Dedifferentiated amniotic fluid mesenchymal stem cell (primary cell): ENCODE results near the gene CNN2.

Experiments used
- DNase-seq: peaks from one replicate; pipeline ENCODE4 v3.0.0-alpha.2; 2016; ENCODE audit errors: extremely low spot score

Gene CNN2

GRCh38 chr19:1065606-1066109, 39.2 kb downstream of the CNN2 start:
- no peak for DNase-seq

- no peak for DNase-seq
Measured at GRCh38 chr19:1066251-1066747, 39.9 kb downstream of the CNN2 start.

DNA sequence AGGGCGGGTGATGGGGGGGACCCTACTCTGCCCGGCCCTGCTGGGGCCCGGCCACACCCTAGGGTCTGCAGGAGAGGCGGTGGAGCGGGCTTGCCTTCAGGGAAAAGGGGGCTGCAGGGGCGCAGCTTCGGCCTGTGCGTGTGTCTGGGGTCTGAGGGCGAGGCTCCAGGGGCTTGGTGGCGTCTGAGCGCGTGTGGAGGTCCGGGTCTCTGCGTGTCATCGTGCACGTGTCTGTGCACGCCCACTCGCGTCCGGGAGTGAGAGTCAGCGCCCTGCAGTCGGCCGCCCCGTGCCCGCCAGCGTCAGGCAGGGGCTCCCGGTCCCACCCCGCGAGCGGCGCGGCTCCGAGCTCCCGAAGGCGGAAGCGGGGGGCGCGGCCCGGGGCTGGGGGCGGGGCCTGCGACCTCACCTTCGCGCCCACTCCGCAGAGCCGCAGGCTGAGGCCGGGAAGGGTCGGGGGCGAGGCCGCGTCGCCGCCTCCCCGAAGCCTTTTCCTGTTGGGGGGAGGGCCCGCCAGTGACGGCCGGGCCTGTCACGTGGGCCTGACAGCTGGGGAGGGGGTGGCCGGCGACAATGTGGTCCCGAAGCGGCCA, 40.4 kb downstream of the CNN2 start, which contains the start of gene ARHGAP45:
Gene ARHGAP45, plus strand, starts transcription at position 420 of the 593 bp plus-strand sequence. CDS start 239 bp downstream, outside the sequence.
- no peak for DNase-seq

GRCh38 chr19:1067341-1067957, 41.0 kb downstream of the CNN2 start:
- no peak for DNase-seq

DNA sequence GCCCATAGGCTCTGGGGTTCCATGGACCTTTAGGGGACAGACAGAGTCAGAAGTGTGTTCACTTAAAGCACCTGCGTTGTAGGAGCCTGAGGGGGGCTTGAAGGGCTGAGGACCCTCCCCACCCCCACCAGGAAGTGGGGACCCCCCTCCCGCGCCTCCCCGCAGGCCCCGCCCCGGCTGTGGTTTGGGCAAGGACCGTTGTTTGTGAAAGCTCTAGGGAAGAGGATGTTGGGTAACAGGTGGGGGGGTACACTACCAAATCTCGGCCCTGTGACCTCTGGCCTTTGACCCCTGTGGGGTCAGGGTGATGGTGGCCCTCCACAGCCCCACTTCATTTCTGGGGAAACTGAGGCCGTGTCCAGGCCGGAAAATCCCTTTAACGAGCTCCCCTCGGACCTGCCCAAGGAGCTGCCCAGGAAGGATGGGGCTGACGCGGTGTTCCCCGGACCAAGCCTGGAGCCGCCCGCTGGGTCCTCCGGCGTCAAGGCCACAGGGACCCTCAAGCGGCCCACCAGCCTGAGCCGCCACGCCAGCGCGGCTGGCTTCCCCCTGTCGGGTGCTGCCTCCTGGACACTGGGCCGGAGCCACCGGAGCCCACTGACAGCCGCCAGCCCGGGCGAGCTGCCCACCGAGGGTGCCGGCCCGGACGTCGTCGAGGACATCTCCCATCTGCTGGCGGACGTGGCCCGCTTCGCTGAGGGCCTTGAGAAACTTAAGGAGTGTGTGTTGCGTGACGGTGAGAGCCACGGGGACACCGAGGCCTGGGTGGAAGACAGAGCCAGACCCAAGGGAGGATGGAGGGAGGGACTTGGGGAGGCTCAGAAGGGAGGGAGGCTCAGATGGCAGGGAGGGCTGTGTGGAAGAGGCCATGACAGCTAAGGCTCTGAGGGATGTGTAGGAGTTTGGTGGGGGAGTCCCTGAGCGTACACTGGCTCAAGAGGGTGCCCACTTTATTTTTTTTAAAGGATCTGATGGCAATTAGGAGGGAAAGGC, 41.9 kb downstream of the CNN2 start:
- no peak for DNase-seq

- DNase-seq = no peak
Measured at GRCh38 chr19:1069009-1069779, 42.8 kb downstream of the CNN2 start.

GRCh38 chr19:1070576-1070930, 44.1 kb downstream of the CNN2 start:
- DNase-seq = no peak

DNA sequence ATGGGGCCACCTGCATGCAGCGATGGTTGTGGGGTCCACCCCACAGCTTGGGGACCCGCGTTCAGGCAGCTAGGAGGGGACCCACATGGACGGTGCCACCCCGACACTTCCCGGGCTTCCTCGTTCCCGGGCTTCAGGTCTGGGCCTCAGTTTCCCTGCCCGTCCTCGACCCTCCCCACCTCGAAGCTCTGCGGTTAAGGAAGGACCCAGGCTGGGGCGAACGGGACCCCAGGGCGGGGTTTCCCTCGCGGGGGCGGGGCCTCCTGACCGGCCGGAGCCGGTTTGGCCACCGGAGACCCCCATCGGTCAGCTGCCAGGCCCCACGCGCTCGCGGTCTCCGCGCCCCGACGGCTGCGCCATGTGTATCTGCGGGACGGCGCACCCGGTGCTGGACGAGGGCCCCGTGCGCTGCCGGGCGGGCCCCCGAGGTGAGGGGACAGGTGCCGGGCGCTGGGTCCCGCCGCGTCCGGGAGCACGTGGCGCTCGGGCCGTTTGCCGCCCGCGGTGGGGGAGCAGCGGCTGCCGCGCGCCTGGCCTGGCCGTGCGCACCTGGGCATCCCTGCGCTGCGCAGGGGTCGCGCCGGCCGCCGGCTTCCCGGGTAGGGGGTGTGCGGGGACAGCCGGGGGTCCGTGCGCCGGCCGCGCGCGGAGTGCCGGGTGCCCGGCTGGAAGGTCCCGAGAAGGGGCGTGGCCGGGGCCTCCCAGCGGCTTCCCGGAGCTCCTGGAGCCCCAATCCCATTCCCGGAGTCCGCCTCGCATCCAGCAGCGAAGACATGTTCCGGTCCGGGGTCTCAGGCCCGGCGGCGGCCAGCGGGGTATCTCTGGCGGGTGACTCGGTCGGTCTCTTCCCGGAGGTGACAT, 44.8 kb downstream of the CNN2 start:
- no peak for DNase-seq

DNA sequence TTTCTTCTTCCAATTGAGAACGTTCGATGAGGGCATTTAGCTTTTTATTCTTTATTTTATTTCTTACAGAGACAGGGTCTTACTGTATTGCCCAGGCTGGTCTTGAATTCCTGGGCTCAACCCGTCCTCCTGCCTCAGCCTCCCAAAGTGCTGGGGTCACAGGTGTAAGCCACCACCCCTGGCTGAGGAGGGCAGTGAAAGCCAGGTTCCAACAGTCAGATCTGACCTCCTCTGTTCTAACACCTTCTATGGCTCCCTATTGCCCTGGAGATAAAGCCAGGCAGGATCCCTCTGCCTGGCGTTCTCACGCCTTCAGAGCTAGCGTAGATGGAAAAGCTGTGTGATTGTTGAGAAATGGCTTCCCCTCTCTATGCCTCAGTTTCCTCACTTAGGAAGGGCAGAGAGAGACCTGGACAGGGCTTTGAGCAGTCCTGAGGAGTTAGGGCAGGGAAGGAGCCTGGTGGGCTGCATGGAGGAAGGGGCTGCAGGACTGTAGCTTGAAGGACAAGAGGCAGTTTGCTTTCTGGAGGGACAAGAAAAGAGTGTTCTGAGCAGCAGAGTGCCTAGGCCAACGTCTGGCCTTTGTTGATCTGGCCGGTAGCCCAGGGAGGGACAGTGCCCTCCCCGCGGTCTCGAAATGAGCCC, 46.1 kb downstream of the CNN2 start:
- no peak for DNase-seq

DNA sequence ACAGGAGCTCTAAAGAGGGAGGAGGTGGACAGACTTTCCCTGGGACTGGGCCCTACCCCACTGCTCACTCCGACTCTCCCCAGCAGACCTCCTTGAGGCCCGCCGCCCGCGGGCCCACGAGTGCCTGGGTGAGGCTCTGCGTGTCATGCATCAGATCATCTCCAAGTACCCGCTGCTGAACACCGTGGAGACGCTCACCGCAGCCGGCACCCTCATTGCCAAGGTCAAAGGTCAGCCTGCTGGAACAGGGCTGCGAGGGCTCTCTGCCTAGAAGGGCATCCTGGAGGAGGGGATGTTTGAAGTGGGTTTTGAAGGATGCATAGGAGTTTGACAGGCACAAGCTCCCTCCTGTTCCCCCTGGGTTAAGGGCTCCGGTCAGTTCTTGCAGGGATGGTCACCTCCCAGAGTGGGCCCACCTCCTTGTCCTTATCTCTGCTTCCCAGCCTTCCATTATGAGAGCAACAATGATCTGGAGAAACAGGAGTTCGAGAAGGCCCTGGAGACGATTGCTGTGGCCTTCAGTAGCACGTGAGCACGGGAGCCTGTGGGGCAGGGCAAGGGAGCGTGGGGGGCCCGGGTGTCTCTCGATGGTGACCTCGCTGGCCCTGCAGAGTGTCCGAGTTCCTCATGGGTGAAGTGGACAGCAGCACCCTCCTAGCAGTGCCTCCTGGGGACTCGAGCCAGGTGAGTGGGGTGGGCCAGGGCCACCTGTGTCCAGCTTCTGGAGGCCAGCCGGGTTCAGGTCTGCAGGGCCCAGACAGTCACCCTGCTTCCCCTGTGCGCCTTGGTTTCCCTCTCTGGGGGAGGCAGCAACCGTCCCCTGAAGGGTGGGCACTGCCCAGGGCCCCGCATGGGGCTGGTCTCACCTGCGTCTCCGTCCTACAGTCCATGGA, 46.9 kb downstream of the CNN2 start:
- no peak for DNase-seq

DNA sequence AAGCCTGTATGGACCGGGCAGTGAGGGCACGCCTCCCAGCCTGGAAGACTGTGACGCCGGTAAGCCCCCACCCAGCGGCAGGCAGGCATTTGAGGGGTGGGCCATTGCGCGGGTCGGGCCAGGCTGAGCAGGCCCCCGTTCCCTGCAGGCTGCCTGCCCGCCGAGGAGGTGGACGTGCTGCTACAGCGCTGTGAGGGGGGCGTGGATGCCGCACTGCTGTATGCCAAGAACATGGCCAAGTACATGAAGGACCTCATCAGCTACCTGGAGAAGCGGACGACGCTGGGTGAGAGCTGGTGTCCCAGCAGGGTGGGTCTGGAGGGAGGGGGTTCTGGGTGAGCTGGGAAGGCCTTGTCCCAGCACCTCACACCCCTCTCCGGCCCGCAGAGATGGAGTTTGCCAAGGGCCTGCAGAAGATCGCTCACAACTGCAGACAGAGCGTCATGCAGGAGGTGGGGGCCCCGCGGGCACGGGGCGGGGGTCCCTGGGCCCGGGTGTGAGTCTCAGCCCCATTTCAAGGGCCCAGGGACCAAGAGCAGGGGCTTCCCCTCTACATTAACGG, 47.6 kb downstream of the CNN2 start:
- DNase-seq = no peak

DNA sequence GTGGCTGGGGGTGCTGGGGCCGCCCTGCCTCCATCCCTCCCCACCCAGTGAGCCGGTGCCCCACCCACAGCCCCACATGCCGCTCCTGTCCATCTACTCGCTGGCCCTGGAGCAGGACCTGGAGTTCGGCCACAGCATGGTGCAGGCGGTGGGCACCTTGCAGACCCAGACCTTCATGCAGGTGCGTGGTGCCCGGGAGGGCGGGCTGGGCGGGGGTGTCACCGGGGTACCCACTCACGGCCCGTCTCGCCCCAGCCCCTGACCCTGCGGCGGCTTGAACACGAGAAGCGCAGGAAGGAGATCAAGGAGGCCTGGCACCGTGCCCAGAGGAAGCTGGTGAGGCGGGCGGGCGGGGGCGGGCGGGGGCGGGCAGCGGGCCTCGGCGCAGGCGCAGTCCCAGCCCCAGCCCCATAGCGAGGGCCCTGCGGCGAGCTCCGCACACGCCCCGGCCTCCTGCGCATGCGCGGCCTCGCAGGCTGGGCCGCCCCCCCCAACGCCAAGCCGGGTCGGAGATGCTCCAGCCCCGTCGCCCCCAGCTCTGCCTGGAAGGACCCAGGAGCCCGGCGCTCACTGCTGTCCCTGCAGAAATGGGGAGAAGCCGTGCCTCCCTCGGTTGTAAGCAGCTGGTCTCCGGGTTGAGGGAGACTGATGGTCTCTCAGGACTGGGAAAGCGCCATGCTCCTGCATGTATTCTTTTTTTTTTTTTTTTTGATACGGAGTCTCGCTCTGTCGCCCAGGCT, 48.3 kb downstream of the CNN2 start:
- no peak for DNase-seq

DNA sequence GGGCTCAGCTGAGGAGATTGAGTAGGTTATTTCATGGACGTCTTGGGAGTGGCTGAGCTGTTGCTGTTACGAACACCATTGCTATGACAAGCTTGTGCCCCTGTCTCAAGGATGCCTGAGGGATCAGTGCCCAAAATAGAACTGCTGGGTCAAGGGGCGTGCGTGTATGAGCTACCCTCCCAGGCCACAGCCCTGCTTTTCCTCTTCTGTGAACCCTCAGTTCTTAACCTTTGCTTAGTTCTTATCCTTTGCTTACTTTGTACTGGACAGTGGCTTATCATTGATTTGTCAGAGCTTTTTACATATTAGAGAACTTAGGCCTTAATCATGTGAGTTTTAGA, 49.6 kb downstream of the CNN2 start:
- no peak for DNase-seq

- no peak for DNase-seq
Measured at GRCh38 chr19:1076951-1077350, 50.5 kb downstream of the CNN2 start.

GRCh38 chr19:1079566-1080111, 53.2 kb downstream of the CNN2 start:
- no peak for DNase-seq

GRCh38 chr19:1080360-1081161, 54.2 kb downstream of the CNN2 start:
- DNase-seq = no peak
